CD4-positive, alpha-beta memory T cell (primary cell): Measurements from ENCODE around the gene COL20A1. TPM values are rescaled to one million over a fixed set of nuclear protein-coding genes. Genes with fewer than 3 reads are reported as not detected.

Experiments used
- CTCF ChIA-PET: fragments of 350-600 bp; sonication (Branson Sonifier 250); formaldehyde crosslinking; loops from one replicate; lab custom pipeline; 2021; ENCODE audit warnings: inconsistent platforms; ENCODE audit not compliant: partially characterized antibody; lab: Charles Lee
- POLR2A ChIA-PET: fragments of 350-600 bp; sonication (Branson Sonifier 250); formaldehyde crosslinking; loops from one replicate; lab custom pipeline; 2021; ENCODE audit not compliant: partially characterized antibody; lab: Charles Lee
- DNase-seq, 5 donors: peaks; one replicate each; pipeline versions ENCODE4 v3.0.0 to v3.0.0-alpha.2; 2020 to 2022; ENCODE audit warnings: mixed read lengths in 1 of 5
- H3K27ac ChIP-seq: one replicate; pipeline ENCODE4 v1.7.0; 2013; ENCODE audit warnings: low read depth, low read length
- H3K27me3 ChIP-seq: 2 replicates; pipeline ENCODE4 v1.7.0; 2013; ENCODE audit warnings: mild to moderate bottlenecking, low read length, moderate library complexity; ENCODE audit not compliant: insufficient read depth
- H3K36me3 ChIP-seq: 2 replicates; pipeline ENCODE4 v1.7.0; 2013; ENCODE audit warnings: mild to moderate bottlenecking, low read length, moderate library complexity; ENCODE audit not compliant: insufficient read depth
- H3K4me1 ChIP-seq: 2 replicates; pipeline ENCODE4 v1.7.0; 2013; ENCODE audit warnings: mild to moderate bottlenecking, low read length, moderate library complexity; ENCODE audit not compliant: insufficient read depth
- H3K4me3 ChIP-seq, 2 donors: one replicate each; pipeline ENCODE4 v1.7.0; 2013; ENCODE audit warnings: low read length in 2 of 2, mild to moderate bottlenecking in 1 of 2
- H3K9me3 ChIP-seq, 2 donors: one replicate each; pipeline ENCODE4 v1.7.0; 2013; ENCODE audit warnings: low read length in 2 of 2, control low read depth in 1 of 2; ENCODE audit not compliant: control insufficient read depth in 1 of 2
- H3K27ac Mint-ChIP-seq, 7 donors: one replicate each; pipeline ENCODE4 v1.8.0; 2020 to 2021; ENCODE audit warnings: mixed read lengths in 7 of 7, mild to moderate bottlenecking in 6 of 7, inconsistent platforms in 3 of 7, moderate library complexity in 3 of 7
- H3K27me3 Mint-ChIP-seq, 2 donors: one replicate each; pipeline ENCODE4 v1.8.0; 2020 to 2021; ENCODE audit warnings: mixed read lengths in 2 of 2
- H3K36me3 Mint-ChIP-seq, 2 donors: one replicate each; pipeline ENCODE4 v1.8.0; 2020 to 2021; ENCODE audit warnings: mixed read lengths in 2 of 2, inconsistent platforms in 1 of 2, mild to moderate bottlenecking in 1 of 2
- H3K4me1 Mint-ChIP-seq, 4 donors: one replicate each; pipeline ENCODE4 v1.8.0; 2020 to 2021; ENCODE audit warnings: mixed read lengths in 4 of 4, mild to moderate bottlenecking in 1 of 4
- H3K4me3 Mint-ChIP-seq, 8 donors: one replicate each; pipeline ENCODE4 v1.8.0; 2020 to 2021; ENCODE audit warnings: mixed read lengths in 8 of 8, mild to moderate bottlenecking in 7 of 8, moderate library complexity in 6 of 8, inconsistent platforms in 3 of 8
- H3K9me3 Mint-ChIP-seq, 8 donors: one replicate each; pipeline ENCODE4 v1.8.0; 2020 to 2021; ENCODE audit warnings: mixed read lengths in 8 of 8, mild to moderate bottlenecking in 5 of 8, inconsistent platforms in 3 of 8, moderate library complexity in 1 of 8
- intact Hi-C: fragments of 100-400 bp; cut with micrococcal nuclease; formaldehyde crosslinking; loops from one replicate; pipeline ENCODE4 v1.15.1; 2023
- polyA plus RNA-seq, 2 donors: library from polyadenylated mRNA; unstranded; fragments of 300-500 nt; fragmentation: Illumina TruSeq; gene quantifications; one replicate each; pipeline ENCODE4 v1.2.3, GENCODE V29; 2021
- total RNA-seq, 2 experiments: library from RNA; stranded (reverse); gene quantifications; one replicate each; pipeline ENCODE4 v1.2.3, GENCODE V29; 2021

Gene COL20A1
- total and polyA plus RNA-seq, 4 experiments from 2014 or later: 0.11 TPM; not detected in 3

DNA sequence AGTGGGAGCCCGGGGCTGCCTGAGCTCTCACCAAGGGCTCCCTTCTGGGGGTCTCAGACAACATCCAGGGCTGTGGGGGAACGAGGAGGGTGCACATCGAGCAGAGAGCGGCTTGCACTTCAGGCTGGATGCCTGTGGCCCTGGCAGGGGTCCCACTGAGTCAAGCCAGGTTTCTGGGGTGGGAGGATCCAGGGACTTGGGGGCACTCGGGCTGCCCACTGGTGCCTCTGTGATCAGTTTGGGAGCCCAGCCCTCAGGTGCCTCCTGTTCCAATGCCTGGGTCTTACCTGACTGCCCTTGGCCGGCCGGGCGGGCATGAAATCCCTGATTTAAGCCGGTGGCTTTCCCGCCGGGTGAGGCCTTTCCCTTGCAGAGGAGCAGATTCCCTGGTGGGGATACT lies 470 bp downstream of the COL20A1 start:
- H3K4me1 Mint-ChIP-seq: peaks cover 7 to 15% (median 12%) of the 10 kb centered on the region in 4 donors
- H3K4me3 Mint-ChIP-seq: no peak overlapping the region
- intact Hi-C loops: no loop called here
- Histone ChIP-seq H3K9me3 (no peaks in the 10 kb centered on the region), H3K27ac (no peak overlapping the region), H3K36me3 (peaks cover 4% of the 10 kb centered on the region), H3K4me3 (no peak overlapping the region), H3K4me1 (peaks cover 13% of the 10 kb centered on the region), H3K27me3 (no peaks in the 10 kb centered on the region)
- peaks cover 3% of the 10 kb centered on the region in 2 donors for H3K36me3 Mint-ChIP-seq
- H3K9me3 Mint-ChIP-seq: no peaks in the 10 kb centered on the region
- peaks cover 0 to 4% of the 10 kb centered on the region in 2 donors for H3K27me3 Mint-ChIP-seq
- ChIA-PET POLR2A (no interaction called here), CTCF (no interaction called here)
- peak in 1 of 5 donors; percentile 6 for DNase-seq
- no peak overlapping the region for H3K27ac Mint-ChIP-seq

DNA sequence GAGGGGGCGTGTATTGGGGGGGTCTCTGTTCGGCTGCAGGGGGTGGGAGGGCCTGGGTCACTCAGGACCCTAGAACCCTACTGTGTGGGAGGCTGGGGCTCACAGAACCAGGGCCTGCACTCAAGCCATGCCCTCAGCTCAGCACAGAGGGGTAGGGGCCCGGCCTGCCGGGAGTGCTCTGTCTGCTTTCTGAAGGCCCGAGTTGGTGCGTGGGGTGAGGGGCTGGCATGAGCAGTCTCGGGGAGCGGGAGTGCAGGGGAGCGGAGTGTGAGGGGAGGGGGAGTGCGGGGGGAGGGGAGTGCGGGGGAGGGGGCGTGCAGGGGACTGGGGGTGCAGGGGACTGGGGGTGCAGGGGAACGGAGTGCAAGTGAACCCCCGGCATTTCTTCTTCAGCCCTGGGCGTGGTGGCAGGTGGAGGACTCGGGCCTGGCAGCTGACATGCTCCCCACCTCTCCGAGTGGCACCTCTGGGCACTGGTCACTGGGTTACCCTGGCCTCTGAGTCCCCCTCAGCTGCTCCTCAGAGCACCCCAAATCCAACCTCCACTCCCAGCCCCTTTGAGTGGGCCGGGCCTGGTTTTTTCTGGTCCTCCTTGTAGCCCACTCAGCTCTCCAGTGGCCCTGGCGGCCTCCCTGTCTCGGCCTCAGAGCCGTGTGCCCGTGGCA lies 1.0 kb downstream of the COL20A1 start:
- DNase-seq: peak in 1 of 5 donors; percentile 22
- no peak overlapping the region for H3K27ac Mint-ChIP-seq
- H3K9me3 Mint-ChIP-seq: no peaks in the 10 kb centered on the region
- H3K36me3 ChIP-seq: no peaks in the 10 kb centered on the region
- peaks cover 6 to 15% (median 12%) of the 10 kb centered on the region in 4 donors for H3K4me1 Mint-ChIP-seq
- H3K4me1 ChIP-seq: peaks cover 13% of the 10 kb centered on the region
- H3K27me3 Mint-ChIP-seq: peaks cover under 1 to 6% of the 10 kb centered on the region in 2 donors
- no peaks in the 10 kb centered on the region for H3K9me3 ChIP-seq
- no peak overlapping the region for H3K27ac ChIP-seq
- H3K27me3 ChIP-seq: peaks cover under 1% of the 10 kb centered on the region
- H3K4me3 ChIP-seq: no peak overlapping the region
- intact Hi-C loops: no loop called here
- H3K4me3 Mint-ChIP-seq: no peak overlapping the region
- ChIA-PET POLR2A (no interaction called here), CTCF (interaction anchor here (1.6 kb wide), 1 partner anchor 70 kb away, joined by 9 read pairs; no protein-coding TSS in a partner anchor)
- no peaks in the 10 kb centered on the region for H3K36me3 Mint-ChIP-seq

DNA sequence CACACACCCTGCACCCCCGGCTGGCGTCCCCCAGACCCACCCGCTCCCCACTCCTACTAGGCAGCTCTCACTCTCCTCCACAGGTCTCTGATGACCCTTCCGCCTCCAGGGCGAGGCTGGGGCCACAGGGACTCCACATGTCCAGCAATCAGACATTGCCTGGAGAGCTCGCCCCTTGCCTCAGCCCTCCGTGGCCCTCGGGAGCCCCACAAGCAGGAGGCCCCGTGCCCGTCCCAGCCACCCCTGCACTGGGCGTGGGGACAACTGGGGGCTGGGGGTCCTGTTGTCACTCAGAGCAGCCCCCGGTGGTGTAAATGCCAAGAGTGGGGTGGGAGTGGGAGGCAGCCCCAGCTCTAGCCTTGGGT lies 1.5 kb downstream of the COL20A1 start:
- Histone ChIP-seq H3K4me3 (no peak overlapping the region), H3K27ac (no peak overlapping the region), H3K36me3 (no peaks in the 10 kb centered on the region), H3K9me3 (no peaks in the 10 kb centered on the region), H3K27me3 (peaks cover 6% of the 10 kb centered on the region), H3K4me1 (peaks cover 13% of the 10 kb centered on the region)
- Mint-ChIP-seq H3K27ac (no peak overlapping the region), H3K4me3 (no peak overlapping the region), H3K27me3 (peaks cover 5 to 11% of the 10 kb centered on the region in 2 donors), H3K9me3 (no peaks in the 10 kb centered on the region), H3K36me3 (no peaks in the 10 kb centered on the region), H3K4me1 (peaks cover 6 to 15% (median 12%) of the 10 kb centered on the region in 4 donors)
- ChIA-PET CTCF (interaction anchor here (1.2 to 1.6 kb wide), 2 partner anchors 15 to 71 kb away, joined by 4 to 9 read pairs; no protein-coding TSS in a partner anchor), POLR2A (interaction anchor here (0.7 to 1.7 kb wide), 2 partner anchors 10 to 22 kb away, joined by 3 to 5 read pairs; partner anchors contain the start of gene ARFGAP1)
- intact Hi-C loops: no loop called here
- DNase-seq: peak in 1 of 5 donors; percentile 11

DNA sequence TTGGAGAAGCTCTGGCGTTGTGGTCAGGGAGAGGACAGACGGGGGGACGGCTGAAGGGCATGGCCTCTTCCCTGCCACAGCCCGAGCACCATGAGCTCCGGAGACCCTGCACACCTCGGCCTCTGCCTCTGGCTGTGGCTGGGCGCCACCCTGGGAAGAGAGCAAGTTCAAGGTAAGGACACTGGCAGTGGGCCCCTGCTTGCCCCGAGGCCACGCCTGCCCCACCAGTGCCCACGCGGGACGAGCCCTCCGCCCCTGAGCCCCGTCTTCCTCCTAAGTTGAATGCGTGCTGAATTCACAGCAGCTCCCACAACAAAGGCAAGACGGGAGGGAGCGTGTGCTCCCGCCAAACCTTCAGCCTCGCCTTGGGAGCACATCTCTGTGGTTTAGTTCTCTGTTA lies 2.0 kb downstream of the COL20A1 start:
- H3K9me3 ChIP-seq: no peaks in the 10 kb centered on the region
- intact Hi-C loops: no loop called here
- ChIA-PET POLR2A (interaction anchor here (0.7 to 1.7 kb wide), 2 partner anchors 11 to 22 kb away, joined by 3 to 5 read pairs; partner anchors contain the start of gene ARFGAP1), CTCF (interaction anchor here (1.2 to 1.6 kb wide), 2 partner anchors 15 to 71 kb away, joined by 4 to 9 read pairs; no protein-coding TSS in a partner anchor)
- Mint-ChIP-seq H3K27ac (peak overlapping the region in 1 of 7 donors; percentile 74), H3K27me3 (peaks cover 5 to 12% of the 10 kb centered on the region in 2 donors), H3K4me3 (peak overlapping the region in 3 of 8 donors; percentile 29 to 35 (median 30)), H3K9me3 (peaks cover 0 to under 1% (median 0%) of the 10 kb centered on the region in 8 donors), H3K4me1 (peaks cover 6 to 15% (median 12%) of the 10 kb centered on the region in 4 donors), H3K36me3 (no peaks in the 10 kb centered on the region)
- peaks cover 13% of the 10 kb centered on the region for H3K4me1 ChIP-seq
- peak in 1 of 5 donors; percentile 8 for DNase-seq
- no peak overlapping the region for H3K4me3 ChIP-seq
- H3K27ac ChIP-seq: no peak overlapping the region
- H3K27me3 ChIP-seq: peaks cover 6% of the 10 kb centered on the region
- H3K36me3 ChIP-seq: no peaks in the 10 kb centered on the region

DNA sequence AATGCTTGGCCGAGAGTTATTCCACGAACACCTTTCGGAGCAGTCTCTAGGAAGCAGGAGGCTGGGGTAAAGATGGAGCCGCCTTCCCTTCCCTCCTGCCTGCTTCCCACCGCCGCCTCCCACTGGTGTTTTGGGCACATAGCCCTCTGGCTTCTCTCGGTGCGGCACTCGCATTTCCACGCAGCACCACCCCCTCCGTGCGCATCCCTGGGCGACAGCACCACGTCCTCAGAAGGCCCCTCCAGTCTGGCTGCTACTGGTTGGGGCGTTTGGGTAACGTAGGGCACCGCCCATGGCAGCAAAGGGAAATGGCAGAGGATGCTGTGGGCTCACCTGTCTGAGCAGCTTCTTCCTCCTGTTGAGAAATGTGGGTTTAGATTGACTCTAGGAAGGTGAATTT lies 2.4 kb downstream of the COL20A1 start:
- peaks cover 6 to 15% (median 12%) of the 10 kb centered on the region in 4 donors for H3K4me1 Mint-ChIP-seq
- intact Hi-C loops: no loop called here
- Histone ChIP-seq H3K27me3 (peaks cover 6% of the 10 kb centered on the region), H3K27ac (no peak overlapping the region), H3K9me3 (no peaks in the 10 kb centered on the region), H3K36me3 (no peaks in the 10 kb centered on the region), H3K4me3 (no peak overlapping the region), H3K4me1 (peaks cover 13% of the 10 kb centered on the region)
- ChIA-PET CTCF (interaction anchor here (1.2 to 1.6 kb wide), 2 partner anchors 14 to 72 kb away, joined by 4 to 9 read pairs; no protein-coding TSS in a partner anchor), POLR2A (interaction anchor here (0.7 to 1.7 kb wide), 2 partner anchors 11 to 23 kb away, joined by 3 to 5 read pairs; partner anchors contain the start of gene ARFGAP1)
- H3K36me3 Mint-ChIP-seq: no peaks in the 10 kb centered on the region
- peak overlapping the region in 3 of 7 donors; percentile 52 to 74 (median 53) for H3K27ac Mint-ChIP-seq
- H3K9me3 Mint-ChIP-seq: peaks cover 0 to 4% (median 0%) of the 10 kb centered on the region in 8 donors
- peaks cover 5 to 12% of the 10 kb centered on the region in 2 donors for H3K27me3 Mint-ChIP-seq
- peak overlapping the region in 6 of 8 donors; percentile 30 to 71 (median 48) for H3K4me3 Mint-ChIP-seq
- DNase-seq: peak; percentile 24 to 48 (median 33)

DNA sequence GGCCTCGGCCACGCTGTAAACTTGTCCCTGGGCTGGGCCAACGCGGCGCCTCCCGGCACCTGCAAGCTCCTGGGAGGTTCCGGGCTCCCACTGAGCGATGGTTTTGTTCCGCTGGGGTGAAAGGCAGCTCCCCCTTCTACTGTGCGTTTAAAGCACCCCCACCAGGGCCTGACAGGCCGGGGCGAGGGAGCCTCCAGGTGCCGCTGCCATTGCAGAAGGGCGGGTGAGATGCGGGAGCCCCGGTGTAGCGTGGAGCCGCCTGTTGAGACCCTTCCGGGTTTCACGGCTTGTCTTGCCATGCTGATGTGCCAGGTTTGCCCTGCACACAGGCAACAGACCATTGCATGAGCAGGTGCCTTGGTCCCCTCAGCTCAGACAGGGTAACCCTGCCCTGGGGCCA lies 2.9 kb downstream of the COL20A1 start:
- H3K4me1 ChIP-seq: peaks cover 13% of the 10 kb centered on the region
- H3K9me3 ChIP-seq: no peaks in the 10 kb centered on the region
- Mint-ChIP-seq H3K27me3 (peaks cover 7 to 13% of the 10 kb centered on the region in 2 donors), H3K27ac (peak overlapping the region in 2 of 7 donors; percentile 23 to 74), H3K36me3 (no peaks in the 10 kb centered on the region), H3K4me1 (peaks cover 6 to 15% (median 12%) of the 10 kb centered on the region in 4 donors), H3K9me3 (peaks cover 0 to 8% (median 0%) of the 10 kb centered on the region in 8 donors), H3K4me3 (peak overlapping the region in 5 of 8 donors; percentile 30 to 65 (median 36))
- H3K4me3 ChIP-seq: no peak overlapping the region
- intact Hi-C loops: no loop called here
- DNase-seq: peak in 1 of 5 donors; percentile 10
- H3K27ac ChIP-seq: no peak overlapping the region
- peaks cover 6% of the 10 kb centered on the region for H3K27me3 ChIP-seq
- POLR2A ChIA-PET: interaction anchor here (1.7 kb wide), 1 partner anchor 23 kb away, joined by 5 read pairs; the partner anchor contains the start of gene ARFGAP1
- CTCF ChIA-PET: interaction anchor here (1.1 to 1.6 kb wide), 3 partner anchors 14 to 73 kb away, joined by 4 to 9 read pairs (median 4); no protein-coding TSS in a partner anchor
- no peaks in the 10 kb centered on the region for H3K36me3 ChIP-seq
